SU-DHL-6 (cell line): ENCODE data around the gene ADAMTS3.

Experiments
- EZH2phosphoT487 ChIP-seq: fragments of 200-600 bp; sonication (generic), shearing (Covaris generic); conservative IDR thresholded peaks from 2 replicates; pipeline ENCODE4 v1.6.1; 2018; ENCODE audit warnings: mild to moderate bottlenecking, antibody characterized with exemption, low read length, moderate library complexity, mixed read lengths
- TF ChIP-seq, protein P1 (sequence below): fragments of 200-600 bp; sonication (generic); IDR thresholded peaks from one replicate; pipeline ENCODE4 v1.5.1; 2017; ENCODE audit warnings: antibody characterized with exemption, mild to moderate bottlenecking, low read length, moderate library complexity; ENCODE audit not compliant: insufficient read depth, poor library complexity, severe bottlenecking

GRCh38 chr4:72430050-72430449 lies 139.0 kb downstream of the ADAMTS3 start:
- no peak for TF ChIP-seq EZH2phosphoT487
- TF ChIP-seq, protein P1, sequence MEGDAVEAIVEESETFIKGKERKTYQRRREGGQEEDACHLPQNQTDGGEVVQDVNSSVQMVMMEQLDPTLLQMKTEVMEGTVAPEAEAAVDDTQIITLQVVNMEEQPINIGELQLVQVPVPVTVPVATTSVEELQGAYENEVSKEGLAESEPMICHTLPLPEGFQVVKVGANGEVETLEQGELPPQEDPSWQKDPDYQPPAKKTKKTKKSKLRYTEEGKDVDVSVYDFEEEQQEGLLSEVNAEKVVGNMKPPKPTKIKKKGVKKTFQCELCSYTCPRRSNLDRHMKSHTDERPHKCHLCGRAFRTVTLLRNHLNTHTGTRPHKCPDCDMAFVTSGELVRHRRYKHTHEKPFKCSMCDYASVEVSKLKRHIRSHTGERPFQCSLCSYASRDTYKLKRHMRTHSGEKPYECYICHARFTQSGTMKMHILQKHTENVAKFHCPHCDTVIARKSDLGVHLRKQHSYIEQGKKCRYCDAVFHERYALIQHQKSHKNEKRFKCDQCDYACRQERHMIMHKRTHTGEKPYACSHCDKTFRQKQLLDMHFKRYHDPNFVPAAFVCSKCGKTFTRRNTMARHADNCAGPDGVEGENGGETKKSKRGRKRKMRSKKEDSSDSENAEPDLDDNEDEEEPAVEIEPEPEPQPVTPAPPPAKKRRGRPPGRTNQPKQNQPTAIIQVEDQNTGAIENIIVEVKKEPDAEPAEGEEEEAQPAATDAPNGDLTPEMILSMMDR = no peak
